GM23338 (cell line): Measurements from ENCODE around the gene PPFIA4. TPM values are rescaled to one million over a fixed set of nuclear protein-coding genes. Genes with fewer than 3 reads are reported as not detected.

Experiments used
- ATAC-seq: fragments of 200-7000 bp; cut with Tn5 transposase; 3 replicates; pipeline ENCODE4 v1.9.1; 2020
- DNase-seq: peaks from one replicate; pipeline ENCODE4 v3.0.0-alpha.2; 2015; ENCODE audit warnings: low spot score
- H2AFZ ChIP-seq: fragments of 200-600 bp; sonication (generic); 2 replicates; pipeline ENCODE4 v1.8.0; 2016; ENCODE audit warnings: antibody characterized with exemption, mild to moderate bottlenecking, moderate library complexity
- H3F3A ChIP-seq: fragments of 200-600 bp; sonication (generic); replicated peaks from 2 replicates; pipeline ENCODE4 v1.8.0; 2017; ENCODE audit warnings: antibody characterized with exemption, mixed run types, low read depth
- H3K27ac ChIP-seq: fragments of 200-600 bp; sonication (generic); 2 replicates; pipeline ENCODE4 v1.6.1; 2016; ENCODE audit warnings: low read depth
- H3K27me3 ChIP-seq: fragments of 200-600 bp; sonication (generic); 2 replicates; pipeline ENCODE4 v1.8.0; 2016; ENCODE audit warnings: mild to moderate bottlenecking, mixed run types, moderate library complexity; ENCODE audit not compliant: insufficient read depth
- H3K36me3 ChIP-seq: fragments of 200-600 bp; sonication (generic); 2 replicates; pipeline ENCODE4 v1.8.0; 2016; ENCODE audit warnings: mild to moderate bottlenecking; ENCODE audit not compliant: insufficient read depth
- H3K4me1 ChIP-seq: fragments of 200-600 bp; sonication (generic); 2 replicates; pipeline ENCODE4 v1.8.0; 2016; ENCODE audit warnings: mild to moderate bottlenecking, moderate library complexity; ENCODE audit not compliant: insufficient read depth
- H3K4me2 ChIP-seq: fragments of 200-600 bp; sonication (generic); 2 replicates; pipeline ENCODE4 v1.7.1; 2017; ENCODE audit warnings: mixed run types
- H3K4me3 ChIP-seq: fragments of 200-600 bp; sonication (generic); 2 replicates; pipeline ENCODE4 v1.6.1; 2016; ENCODE audit warnings: mixed run types
- H3K79me2 ChIP-seq: fragments of 200-600 bp; sonication (generic); replicated peaks from 2 replicates; pipeline ENCODE4 v1.8.0; 2017; ENCODE audit warnings: mild to moderate bottlenecking; ENCODE audit not compliant: insufficient read depth
- H3K9me2 ChIP-seq: fragments of 200-600 bp; sonication (generic); 2 replicates; pipeline ENCODE4 v1.8.0; 2017; ENCODE audit not compliant: insufficient read depth
- H4K20me1 ChIP-seq: fragments of 200-600 bp; sonication (generic); replicated peaks from 2 replicates; pipeline ENCODE4 v1.8.0; 2017; ENCODE audit warnings: mild to moderate bottlenecking; ENCODE audit not compliant: insufficient read depth
- H3K27ac Mint-ChIP-seq: 2 replicates; pipeline ENCODE4 v1.8.0; 2020; ENCODE audit warnings: inconsistent platforms, mild to moderate bottlenecking, moderate library complexity, mixed read lengths
- H3K27me3 Mint-ChIP-seq: 3 replicates; pipeline ENCODE4 v1.8.0; 2022; ENCODE audit warnings: low read depth, mild to moderate bottlenecking, moderate library complexity, mixed read lengths, inconsistent platforms; ENCODE audit not compliant: insufficient read depth, poor library complexity
- H3K36me3 Mint-ChIP-seq: 3 replicates; pipeline ENCODE4 v1.8.0; 2021; ENCODE audit warnings: low read depth, mild to moderate bottlenecking, inconsistent platforms, moderate library complexity, mixed read lengths
- H3K4me1 Mint-ChIP-seq: 3 replicates; pipeline ENCODE4 v1.8.0; 2020; ENCODE audit warnings: mild to moderate bottlenecking, inconsistent platforms, mixed read lengths
- H3K4me3 Mint-ChIP-seq: 3 replicates; pipeline ENCODE4 v1.8.0; 2021; ENCODE audit warnings: moderate library complexity, mild to moderate bottlenecking, inconsistent platforms, mixed read lengths
- H3K9me3 Mint-ChIP-seq: 3 replicates; pipeline ENCODE4 v1.8.0; 2020; ENCODE audit warnings: moderate library complexity, mild to moderate bottlenecking, inconsistent platforms, mixed read lengths
- EZH2 ChIP-seq: fragments of 200-600 bp; sonication (generic); IDR thresholded peaks from one replicate; pipeline ENCODE4 v1.8.0; 2017; ENCODE audit warnings: antibody characterized with exemption, mild to moderate bottlenecking, low read depth; ENCODE audit not compliant: unreplicated experiment
- EZH2phosphoT487 ChIP-seq: fragments of 200-600 bp; sonication (generic); IDR thresholded peaks from one replicate; pipeline ENCODE4 v1.8.1; 2018; ENCODE audit warnings: antibody characterized with exemption; ENCODE audit not compliant: unreplicated experiment
- NANOG ChIP-seq: IDR thresholded peaks from 2 replicates; pipeline ENCODE4 v1.6.1; 2016; ENCODE audit warnings: antibody characterized with exemption, borderline replicate concordance
- POLR2AphosphoS5 ChIP-seq: IDR thresholded peaks from 2 replicates; pipeline ENCODE4 v1.6.1; 2016; ENCODE audit warnings: antibody characterized with exemption, low read depth
- REST ChIP-seq: IDR thresholded peaks from one replicate; pipeline ENCODE4 v1.6.1; 2018; ENCODE audit warnings: antibody characterized with exemption; ENCODE audit not compliant: unreplicated experiment
- STAT1 ChIP-seq: IDR thresholded peaks from one replicate; pipeline ENCODE4 v1.6.1; 2016; ENCODE audit warnings: antibody characterized with exemption; ENCODE audit not compliant: unreplicated experiment
- ZNF114 ChIP-seq: fragments of 250-450 bp; sonication (Bioruptor Pico); IDR thresholded peaks from 2 replicates; pipeline ENCODE4 v1.5.0; 2020; ENCODE audit warnings: mild to moderate bottlenecking, moderate library complexity
- ZNF331 ChIP-seq: fragments of 250-450 bp; sonication (Bioruptor Pico); IDR thresholded peaks from 2 replicates; pipeline ENCODE4 v1.5.0; 2020; ENCODE audit warnings: low read depth, mild to moderate bottlenecking, moderate library complexity
- ZNF462 ChIP-seq: fragments of 250-450 bp; sonication (Bioruptor Pico); IDR thresholded peaks from 2 replicates; pipeline ENCODE4 v1.5.0; 2020; ENCODE audit warnings: mild to moderate bottlenecking, moderate library complexity
- polyA plus RNA-seq: library from polyadenylated mRNA; unstranded; fragments of >200 nt; fragmentation: Nextera tagmentation; extraction: Ambion mirVana; gene quantifications from 2 replicates; pipeline ENCODE4 v1.2.1, GENCODE V29; 2016
- total RNA-seq: library from RNA; depleted of rRNA; stranded (reverse); fragments of >200 nt; shearing (Covaris generic); gene quantifications from 2 replicates; pipeline ENCODE4 v1.2.3, GENCODE V29; 2014

PPFIA4 gene
- total and polyA plus RNA-seq, 2 experiments from 2014 or later: 1.3 to 7.6 TPM

- Mint-ChIP-seq H3K36me3 (no peaks in the 10 kb centered on the region), H3K9me3 (peaks cover 11% of the 10 kb centered on the region), H3K27ac (no peak overlapping the region), H3K4me1 (no peaks in the 10 kb centered on the region), H3K27me3 (peaks cover 2% of the 10 kb centered on the region), H3K4me3 (no peak overlapping the region)
- Histone ChIP-seq H3K79me2 (no peaks in the 10 kb centered on the region), H4K20me1 (no peaks in the 10 kb centered on the region), H3K27me3 (no peaks in the 10 kb centered on the region), H3K4me1 (no peaks in the 10 kb centered on the region), H3K27ac (no peak overlapping the region), H3F3A (no peaks in the 10 kb centered on the region), H3K4me3 (no peak overlapping the region), H2AFZ (no peak overlapping the region), H3K4me2 (no peak overlapping the region), H3K36me3 (0 out of 2 replicates have a peak, but pooled peaks cover 3% of the 10 kb centered on the region), H3K9me2 (peaks cover 3% of the 10 kb centered on the region; the same call in 1 of the 2 replicates)
- DNase-seq (no peak), ATAC-seq (no peak)
- no peak for TF ChIP-seq STAT1
- TF ChIP-seq ZNF331: no peak
- TF ChIP-seq ZNF114: no peak
- TF ChIP-seq REST: no peak
- no peak for TF ChIP-seq ZNF462
- TF ChIP-seq EZH2: no peak
- no peak for TF ChIP-seq EZH2phosphoT487
- TF ChIP-seq POLR2AphosphoS5: no peak
- no peak for TF ChIP-seq NANOG
Observed at GRCh38 chr1:203100516-203100869, 74.2 kb downstream of the PPFIA4 start.
